GM21825 (cell line): Measurements from ENCODE around the gene ATRIP.
"Not testable (repeated sequence)": the region's sequence is repeated elsewhere in the genome, so short reads cannot be mapped to it uniquely, and the experiment has no call there.

Source experiments
- ATAC-seq: cut with Tn5 transposase; IDR thresholded peaks from one replicate; pipeline ENCODE4 v1.9.1; 2021; ENCODE audit warnings: mild to moderate bottlenecking, moderate library complexity; ENCODE audit not compliant: unreplicated experiment

ATRIP gene

DNA sequence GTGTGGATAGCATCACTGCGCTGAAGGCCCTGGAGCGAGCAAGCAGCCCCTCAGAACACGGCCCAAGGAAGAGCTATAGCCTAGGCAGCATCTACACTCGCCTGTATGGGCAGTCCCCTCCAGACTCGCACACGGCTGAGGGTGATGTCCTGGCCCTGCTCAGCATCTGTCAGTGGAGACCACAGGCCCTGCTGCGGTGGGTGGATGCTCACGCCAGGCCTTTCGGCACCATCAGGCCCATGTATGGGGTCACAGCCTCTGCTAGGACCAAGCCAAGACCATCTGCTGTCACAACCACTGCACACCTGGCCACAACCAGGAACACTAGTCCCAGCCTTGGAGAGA is 20.5 kb downstream of the ATRIP start:
- no peak for ATAC-seq

DNA sequence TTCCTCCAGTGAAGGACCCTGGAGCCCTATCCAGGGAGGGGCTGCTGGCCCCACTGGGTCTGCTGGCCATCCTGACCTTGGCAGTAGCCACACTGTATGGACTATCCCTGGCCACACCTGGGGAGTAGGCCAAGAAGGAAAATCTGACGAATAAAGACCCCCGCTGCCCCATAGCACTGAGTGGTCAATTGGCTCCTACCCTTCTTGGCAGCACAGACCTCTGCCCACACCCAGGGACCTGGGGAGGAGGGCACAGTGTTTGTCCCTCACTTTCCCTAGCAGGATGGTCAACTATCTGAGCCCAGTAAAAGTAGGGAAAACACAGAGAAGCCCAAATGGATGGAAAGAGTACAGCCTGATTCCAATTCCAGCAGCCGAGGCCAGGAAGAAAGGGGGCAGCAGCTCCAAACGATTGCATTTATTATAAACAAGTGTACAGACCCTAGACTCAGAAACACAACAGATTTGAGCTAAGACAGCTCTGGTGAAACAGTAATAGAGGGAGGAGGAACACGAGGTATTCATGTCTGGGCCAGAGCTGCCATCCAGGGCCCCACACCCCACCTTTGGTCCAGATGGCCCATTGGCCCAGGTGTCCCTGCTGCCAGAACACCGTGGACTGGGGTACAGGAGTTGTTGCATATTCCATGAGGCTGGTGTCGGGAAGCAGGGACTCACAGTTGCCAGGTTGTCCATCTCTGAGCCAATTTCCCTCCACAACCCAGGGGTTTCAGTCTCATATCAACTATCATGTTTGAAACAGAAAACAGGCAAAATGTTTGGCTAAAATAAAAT is 21.1 kb downstream of the ATRIP start:
- no peak for ATAC-seq

DNA sequence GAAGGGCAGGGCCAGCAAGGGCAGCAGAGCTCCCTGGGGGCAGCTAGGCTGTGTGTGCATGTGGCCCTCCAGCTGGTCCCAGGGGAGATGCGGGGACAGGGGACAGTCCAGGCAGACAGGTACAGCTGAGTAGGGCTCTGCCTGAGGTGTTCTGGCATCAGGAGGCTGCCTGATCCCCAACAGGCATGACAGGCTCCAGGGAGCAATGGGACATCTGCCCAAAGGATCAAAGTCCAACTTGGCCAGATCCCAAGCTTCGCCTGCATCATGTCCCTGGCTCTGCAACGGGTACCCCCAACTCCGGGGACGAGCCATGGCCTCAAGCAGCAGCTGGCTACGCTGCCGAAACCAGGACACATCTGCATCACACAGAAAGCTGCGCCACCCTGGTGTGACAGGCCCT is 21.8 kb downstream of the ATRIP start:
- no peak for ATAC-seq

DNA sequence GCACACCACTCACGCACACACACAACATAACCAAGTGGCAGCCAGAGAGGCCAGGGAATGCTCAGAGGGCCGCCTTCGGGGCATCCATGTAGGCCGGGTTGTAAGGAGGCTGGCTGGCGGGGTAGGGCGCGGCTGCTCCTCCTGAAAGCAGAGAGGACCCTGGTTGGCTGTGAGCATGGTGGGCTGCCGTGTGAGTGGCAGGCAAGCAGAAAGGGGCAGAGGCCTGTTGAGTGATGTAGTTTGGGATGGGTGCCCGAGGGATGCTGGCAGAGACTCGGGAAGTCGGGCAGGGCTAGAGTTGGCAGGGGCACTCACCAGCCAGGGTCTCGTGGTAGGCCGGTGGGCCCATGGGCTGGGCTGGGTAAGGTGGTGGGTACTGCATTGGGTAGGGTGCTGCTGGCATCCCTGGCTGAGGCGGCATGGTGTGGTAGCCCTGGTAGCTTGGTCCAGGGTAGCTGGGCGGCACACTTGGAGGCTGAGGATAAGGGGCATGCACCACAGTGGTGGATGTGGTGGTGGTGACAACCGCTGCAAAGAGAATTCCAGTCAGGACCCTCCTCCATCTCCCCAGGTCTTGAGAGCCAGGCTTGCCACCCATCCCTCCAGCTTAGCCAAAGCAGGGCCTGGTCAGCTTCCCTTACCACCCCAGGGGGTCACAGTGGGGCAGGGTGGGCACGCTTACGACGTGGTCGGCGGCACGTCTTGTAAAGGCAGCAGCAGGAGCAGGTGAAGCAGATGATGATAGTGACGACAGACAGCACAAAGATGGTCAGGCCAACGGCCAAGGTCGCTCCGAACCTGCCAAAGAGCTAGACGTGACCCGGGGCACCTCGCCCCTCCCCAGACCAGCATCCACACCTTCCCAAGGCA is 22.7 kb downstream of the ATRIP start:
- no peak for ATAC-seq

DNA sequence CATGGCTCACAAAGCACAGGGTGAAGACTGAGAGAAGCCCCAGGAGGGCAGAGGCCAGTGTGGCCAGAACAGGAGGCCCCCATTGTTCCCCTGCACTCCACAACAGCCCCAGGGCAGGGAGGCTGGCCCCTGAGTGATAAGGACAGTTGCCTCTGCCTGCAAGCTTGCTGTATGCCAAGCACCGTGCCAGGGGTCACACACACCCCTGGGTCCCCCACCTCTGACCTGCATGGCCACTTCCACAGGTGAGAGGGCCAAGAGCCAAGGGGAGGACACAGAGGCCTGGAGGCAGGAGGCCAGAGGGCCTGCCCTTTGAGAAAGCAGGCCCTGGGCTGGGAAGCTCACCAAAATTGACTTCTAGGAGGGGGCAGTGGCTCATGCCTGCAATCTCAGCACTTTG is 23.7 kb downstream of the ATRIP start:
- no peak for ATAC-seq

DNA sequence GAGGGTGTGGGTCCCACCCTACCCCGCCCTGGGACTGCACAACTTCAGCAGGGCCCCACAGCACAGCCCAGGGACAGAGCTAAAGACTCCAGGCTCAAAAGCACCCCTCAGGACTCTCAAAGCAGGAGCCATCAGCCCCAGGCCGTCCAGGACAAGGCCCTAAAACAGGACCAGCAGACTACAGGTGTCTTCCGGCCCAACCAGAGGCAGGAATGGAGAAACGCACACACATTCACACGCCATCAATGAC is 26.1 kb downstream of the ATRIP start:
- peak; percentile 3 for ATAC-seq

DNA sequence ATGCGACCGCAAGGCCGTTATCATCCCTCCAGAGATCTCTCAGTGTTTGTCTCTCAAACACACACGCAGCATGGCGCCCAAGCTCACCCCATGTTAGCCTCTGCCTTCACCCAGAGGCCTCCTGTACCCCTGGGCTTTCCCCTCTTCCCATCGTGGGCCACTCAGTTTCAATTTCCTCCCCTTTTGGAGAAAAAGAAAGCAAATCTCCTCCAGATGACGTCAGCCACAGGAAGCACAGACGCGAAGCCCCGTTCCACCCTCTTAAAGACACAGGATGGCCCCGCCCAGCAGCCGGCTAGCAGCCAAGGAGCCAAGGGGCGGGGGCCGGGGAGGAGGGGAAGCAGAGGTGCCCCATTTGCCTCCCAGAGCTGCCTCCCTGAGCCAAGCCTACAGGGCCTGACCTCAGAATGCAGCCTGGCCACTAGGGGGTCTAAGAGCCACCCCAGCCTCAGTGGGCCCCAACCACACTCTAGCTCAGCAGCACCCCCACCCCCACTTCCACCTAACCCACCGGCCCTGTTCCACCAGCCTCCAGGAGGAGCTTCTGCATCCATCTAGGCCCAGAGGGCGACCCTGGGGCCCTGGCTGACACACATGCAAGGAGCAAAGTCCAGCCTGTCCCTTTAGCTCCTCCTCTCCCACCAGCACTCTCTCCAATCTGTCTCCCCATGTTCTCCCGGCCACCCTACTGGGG is 26.5 kb downstream of the ATRIP start:
- peak; percentile 77 for ATAC-seq

DNA sequence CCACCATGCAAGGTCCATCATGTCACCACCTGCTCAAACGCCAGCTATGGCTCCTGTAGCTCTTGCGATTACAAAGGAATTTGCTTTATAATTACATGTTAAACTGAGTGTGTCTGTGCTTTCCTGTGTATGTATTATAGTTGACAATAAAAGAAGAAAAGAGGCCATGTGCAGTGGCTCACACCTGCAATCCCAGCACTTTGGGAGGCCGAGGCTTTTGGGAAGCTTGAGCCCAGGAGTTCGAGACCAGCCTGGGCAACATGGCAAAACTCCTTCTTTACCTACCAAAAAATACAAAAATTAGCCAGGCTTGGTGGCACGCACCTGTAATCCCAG is 27.0 kb downstream of the ATRIP start:
- no peak for ATAC-seq

DNA sequence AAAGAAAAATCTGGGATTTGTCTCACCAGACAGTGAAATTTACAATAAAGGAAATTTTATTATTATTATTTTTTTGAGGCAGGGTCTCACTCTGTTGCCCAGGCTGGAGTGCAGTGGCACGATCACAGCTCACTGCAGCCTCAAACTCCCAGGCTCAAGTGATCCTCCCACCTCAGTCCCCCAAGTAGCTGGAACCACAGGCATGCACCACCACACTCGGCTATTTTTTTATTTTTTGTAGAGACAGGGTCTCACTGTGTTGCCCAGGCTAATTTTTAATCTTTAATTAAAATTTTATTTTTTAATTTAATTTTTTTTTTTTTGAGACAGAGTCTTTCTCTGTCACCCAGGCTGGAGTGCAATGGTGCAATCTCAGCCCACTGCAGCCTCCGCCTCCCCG is 27.5 kb downstream of the ATRIP start:
- not testable (repeated sequence) for ATAC-seq

DNA sequence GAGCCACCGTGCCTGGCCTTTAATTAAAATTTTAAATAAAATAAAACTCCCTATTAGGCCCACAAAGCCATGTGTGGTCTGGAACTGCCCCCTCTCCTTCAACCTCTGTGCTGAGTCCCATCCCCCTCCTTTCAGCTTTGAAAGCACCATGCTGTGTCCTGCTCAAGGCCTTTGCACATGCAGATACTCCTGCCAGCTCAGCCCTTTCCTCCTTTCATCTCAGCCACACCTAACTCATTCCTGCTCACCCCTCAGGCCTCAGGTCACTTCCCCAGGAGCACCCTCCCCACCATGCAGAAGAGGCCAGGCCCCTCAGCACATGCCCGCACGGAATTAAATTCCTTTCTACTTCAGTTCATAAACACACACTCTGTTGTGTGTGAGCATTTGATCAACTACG is 28.1 kb downstream of the ATRIP start:
- ATAC-seq, result no peak

DNA sequence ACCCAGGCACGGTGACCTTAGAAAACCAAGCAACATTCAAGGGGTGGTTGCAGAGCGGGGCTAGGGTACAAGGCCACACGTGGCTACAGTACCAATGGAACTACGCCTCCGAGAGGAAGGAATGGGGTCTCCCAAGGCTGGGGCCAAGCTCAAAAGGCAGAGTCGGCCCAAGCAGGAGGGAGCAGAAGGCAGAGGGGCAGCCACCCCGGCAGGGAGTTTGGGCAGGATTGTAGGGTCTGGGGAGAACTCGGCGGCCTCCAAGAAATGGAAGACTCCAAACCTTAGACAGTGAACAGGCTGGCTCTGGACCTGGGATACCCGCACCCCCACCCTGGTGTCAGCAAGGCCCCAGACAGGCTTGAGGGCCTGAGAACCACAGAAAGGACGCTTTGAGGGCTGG is 28.7 kb downstream of the ATRIP start:
- ATAC-seq, result no peak

DNA sequence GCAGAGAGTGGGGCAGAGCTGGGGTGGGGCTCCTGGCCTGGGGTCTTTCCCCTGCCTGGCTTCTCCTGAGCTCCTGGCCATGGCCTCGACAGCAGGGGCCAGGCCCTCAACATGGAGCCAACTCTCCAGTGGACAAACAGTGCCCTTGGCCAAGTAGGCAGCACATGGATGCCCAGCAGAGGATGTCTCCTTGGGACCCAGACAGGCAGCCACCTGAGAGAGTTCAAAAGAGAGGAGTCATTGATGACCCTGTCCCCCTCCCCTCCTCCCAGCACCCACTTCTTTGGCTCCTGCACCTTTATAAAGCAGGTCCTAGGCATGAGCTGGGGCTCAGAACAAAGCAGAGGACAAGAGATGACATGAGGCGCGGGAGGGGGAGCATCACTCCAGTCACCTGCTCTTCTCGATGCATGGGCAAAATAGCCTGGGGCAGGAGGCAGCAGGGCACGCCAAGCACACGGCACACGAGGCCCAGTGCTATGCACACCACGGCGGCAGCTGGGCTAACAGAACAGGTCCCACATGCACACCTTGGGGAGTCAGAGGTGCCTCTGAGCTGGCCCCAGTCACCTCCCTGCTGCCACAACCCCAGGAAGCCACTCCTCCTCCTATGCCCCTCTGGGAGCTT is 30.0 kb downstream of the ATRIP start:
- ATAC-seq, result no peak

DNA sequence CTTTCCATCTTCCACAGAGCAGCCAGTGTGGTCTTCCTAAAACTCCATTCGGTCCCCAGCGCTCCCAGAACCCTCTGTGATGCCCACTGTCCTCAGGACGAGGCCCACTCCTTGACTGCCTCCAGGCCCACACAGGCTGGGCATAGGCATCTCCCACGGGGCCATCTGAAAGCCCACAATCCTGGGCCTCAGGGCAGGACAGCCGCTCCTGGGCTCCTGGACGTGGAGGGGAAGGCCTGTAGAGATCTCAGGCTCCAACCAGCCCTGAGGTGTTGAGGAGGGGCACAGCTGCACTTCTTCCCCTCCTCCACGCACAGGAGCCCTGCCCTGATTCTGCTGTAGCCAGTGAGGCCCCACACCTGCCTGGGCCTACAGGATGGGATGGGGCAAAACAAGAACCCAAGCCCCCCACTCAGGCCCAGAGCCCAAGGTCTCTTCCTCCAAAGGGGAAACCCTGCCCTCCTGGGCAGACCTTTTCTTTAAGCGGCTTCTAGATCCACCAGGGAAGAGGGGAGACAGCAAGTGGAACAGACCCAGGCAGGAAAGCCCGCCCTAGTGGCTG is 31.5 kb downstream of the ATRIP start:
- ATAC-seq, result no peak

DNA sequence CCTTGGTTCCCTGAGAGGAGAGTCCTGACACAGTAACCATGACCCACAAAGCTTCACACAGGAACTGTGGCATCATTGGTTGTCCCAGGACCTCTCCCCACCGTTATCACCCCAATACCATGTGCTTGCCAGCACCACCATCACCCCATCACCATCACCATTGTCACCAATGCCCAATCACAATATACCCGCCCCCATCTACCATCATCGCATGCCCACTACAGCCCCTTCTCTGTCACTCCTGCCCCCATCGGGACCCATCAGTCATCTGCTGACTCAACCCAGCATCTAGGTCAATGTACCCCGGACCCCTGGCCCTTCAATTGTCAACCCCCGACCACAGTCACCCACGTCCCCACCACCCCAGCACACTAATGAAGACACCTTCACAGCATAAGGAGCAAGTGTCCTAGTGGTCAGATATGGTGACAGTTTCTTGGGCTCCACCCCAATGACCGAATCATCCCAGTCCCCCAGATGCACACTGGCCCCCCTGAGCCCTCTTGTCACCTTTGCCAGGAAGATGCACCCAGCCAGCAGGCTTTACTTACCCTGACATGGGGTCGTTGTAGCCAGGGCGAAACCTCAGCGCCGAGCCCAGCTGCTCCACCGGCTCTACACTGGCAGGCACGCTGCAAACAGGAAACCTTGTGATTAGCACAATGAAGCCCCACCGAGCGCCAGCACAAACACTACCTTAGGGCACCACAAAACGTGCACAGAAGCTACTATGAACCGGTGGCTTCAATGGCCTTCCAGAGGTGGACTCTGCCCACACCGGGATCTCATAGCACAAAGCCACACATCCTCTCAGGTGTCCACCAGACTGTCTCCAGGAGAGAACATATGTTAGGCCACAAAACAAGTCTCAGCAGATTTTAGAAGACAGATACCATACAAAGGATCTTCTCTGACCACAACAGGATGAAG is 32.4 kb downstream of the ATRIP start:
- ATAC-seq, result no peak

DNA sequence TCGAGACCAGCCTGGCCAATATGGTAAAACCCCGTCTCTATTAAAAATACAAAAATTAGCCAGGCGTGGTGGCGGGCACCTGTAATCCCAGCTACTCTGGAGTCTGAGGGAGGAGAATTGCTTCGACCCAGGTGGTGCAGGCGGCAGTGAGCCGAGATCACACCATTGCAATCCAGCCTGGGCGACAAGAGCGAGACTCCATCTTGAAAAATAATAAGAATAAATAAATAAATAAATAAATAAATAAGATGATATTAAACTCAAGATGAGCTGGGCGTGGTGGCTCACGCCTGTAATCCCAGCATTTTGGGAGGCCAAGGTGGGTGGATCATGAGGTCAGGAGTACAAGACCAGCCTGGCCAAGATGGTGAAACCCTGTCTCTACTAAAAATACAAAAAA is 34.4 kb downstream of the ATRIP start:
- not testable (repeated sequence) for ATAC-seq

DNA sequence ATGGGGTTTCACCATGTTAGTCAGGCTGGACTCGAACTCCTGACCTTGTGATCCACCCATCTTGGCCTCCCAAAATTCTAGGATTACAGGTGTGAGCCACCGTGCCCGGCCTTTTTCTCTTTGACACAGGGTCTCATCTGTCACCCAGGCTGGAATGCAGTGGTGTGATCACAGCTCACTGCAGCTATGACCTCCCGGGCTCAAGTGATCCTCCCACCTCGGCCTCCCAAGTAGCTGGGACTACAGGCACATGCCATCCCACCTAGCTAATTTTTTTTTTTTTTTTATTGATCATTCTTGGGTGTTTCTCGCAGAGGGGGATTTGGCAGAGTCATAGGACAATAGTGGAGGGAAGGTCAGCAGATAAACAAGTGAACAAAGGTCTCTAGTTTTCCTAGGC is 36.3 kb downstream of the ATRIP start:
- ATAC-seq, result not testable (repeated sequence)

DNA sequence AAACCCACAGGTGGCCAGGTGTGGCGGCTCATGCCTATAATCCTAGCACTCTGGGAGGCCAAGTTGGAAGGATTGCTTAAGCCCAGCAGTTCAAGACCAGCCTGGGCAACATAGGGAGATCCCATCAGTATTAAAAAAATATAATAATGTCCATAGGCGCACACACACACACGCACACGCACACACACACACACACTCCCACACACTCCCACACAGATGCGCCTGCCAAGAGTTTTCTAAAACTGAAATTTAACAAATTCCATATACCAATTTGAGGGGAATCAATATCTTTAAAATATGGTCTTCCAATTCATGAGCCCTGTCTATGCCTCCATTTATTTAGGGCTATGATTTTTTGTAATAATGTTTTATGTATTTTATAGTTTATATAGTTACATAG is 40.4 kb downstream of the ATRIP start:
- ATAC-seq, result no peak

DNA sequence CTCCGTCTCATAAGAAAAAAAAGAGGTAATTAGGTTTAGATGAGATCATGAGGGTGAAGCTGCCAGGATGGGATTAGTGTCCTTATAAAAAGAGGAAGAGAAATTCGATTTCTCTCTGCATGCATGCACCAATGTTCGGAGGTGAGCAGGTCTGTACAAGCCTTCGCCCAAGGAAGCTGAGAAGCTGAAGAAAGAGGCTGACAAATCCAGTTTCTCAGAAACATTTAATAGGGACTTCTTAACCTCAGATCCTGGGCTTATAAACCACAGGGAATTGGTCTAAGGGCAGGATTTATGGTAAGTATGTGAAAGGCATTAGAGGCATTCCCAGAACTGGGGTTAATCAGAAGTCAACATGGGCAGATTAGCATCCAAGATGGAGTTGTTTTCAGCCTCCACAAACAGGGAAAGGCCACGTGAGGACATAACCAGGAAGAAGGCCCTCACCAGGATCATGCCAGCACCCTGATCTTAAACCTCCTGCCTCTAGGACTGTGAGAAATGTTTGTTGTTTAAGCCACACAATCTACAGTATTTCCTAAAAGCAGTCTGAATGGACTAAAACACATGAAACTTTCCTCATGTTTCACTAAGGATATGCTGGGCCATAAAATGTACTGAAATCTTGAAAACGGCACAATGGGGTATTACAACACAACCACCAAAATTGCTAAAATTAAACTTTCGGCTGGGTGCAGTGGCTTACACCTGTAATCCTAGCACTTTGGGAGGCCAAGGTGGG is 46.1 kb downstream of the ATRIP start:
- ATAC-seq, result no peak

DNA sequence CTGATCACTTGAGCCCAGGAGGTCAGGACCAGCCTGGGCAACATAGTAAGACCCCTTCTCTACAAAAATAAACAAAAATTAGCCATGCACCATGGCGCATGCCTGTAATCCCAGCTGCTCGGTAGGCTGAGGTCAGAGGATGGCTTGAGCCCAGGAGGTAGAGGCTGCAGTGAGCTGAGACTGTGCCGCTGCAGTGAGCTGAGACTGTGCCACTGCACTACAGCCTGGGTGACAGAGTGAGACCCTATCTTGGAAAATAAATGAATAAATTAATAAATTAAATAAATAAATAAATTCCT is 46.6 kb downstream of the ATRIP start:
- no peak for ATAC-seq

DNA sequence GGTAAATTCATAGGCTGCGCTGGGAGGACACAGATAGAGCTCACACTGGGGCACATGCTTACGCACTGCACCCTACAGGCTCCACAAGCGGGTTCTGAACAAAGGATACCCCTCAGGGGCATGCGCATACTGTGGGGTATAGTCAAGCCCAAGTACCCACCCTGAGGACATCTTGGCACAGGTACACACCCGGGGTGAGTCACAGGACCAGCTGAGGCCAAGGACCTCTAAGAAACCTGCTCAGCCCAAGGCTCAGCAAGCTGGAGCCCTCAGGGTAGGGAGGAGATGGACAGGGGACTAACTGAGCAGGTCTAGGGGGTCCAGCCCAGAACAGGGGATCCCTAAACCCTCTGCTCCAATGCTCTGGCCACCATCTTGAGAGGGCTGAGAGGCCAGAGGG is 54.1 kb downstream of the ATRIP start:
- ATAC-seq, result no peak
